HL-60/S4 treated with phorbol 12-myristate 13-acetate at 8.2 ng/mL for 4 days and 3 days (cell line): ENCODE results near the gene UBE2Q2.

Source experiments
- in situ Hi-C: fragments of 300-500 bp; cut with MboI; formaldehyde crosslinking; loops from 2 replicates; pipeline ENCODE4 v1.15.0; 2022; ENCODE audit warnings: low sequenced_read_pairs

The UBE2Q2 gene

DNA sequence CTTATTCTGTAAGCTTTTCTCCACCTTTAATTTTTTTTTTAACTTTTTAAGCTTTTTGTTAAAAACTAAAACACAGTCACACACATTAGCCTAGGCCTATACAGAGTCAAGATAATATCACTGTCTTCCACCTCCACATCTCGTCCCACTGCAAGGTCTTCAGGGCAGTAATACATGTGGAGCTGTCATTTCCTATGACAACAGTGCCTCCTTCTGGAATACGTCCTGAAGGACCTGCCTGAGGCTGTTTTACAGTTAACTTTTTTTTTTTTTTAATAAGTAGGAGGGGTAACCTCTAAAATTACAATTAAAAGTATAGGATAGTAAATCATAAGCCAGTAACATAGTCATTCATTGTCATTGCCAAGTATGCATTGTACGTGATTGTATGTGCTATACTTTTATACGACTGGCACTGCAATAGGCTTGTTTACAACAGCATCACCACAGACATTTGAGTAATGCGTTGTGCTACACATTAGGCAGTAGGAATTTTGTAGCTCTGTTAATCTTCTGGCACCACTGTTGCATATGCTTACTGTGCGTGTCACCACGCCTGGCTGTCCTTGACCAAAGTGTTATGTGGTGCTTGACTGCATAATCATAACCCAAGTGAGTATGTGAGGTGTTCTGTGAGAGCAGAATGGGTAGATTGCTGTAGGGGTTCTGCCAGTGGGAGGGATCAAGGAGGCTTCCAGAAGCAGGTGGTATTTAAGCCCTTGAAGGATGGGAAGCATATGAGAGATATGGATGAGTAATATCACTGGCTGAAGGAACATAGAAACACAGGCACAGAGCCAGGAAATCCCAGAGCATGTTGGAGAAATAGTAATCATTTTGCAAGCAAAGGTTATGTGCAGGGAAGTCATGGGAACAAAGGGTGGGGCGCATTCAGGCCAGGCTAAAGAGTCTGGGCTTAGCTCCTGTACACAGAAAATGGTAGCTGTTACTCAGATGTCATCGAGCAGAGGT, 78.8 kb downstream of the UBE2Q2 start:
- in situ Hi-C loops, result no loop called here

DNA sequence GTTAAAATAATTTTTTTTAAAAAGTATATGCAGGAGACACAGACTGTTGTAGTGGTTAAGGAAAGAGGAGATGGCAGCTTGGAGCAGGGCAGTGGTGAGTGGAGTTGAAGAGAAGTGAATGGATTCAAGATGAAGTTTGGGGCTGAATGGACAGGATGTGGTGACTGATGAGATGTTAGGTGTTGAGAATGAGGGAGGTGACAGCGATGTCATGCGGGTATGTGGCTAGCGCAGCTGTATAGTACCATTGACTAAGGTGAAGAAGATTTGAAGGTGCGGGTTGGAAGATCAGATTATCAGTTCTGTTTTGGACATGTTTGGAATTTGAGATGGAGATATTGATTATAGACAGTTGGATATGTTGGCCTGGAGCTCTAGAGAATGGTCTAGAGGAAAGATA, 80.5 kb downstream of the UBE2Q2 start:
- in situ Hi-C loops, result no loop called here

DNA sequence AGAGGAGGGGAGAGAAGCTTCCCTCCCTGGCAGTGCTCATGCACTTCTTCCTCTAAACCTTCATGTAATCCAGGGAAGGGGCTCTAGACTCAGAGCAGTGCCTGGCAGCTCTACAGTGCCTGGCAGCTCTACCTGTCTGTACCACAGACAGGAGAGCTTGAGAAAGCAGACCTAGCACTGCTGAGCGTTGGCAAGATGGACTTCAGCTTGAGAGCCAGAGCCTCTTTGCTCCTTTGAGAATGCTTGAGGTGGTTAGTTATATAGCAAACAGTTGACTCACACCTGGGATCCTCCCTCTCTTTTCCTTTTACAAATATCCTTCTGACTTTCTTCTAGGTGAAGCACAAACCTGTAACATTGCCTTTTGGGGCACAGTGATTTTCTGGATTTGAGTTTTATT, 81.3 kb downstream of the UBE2Q2 start:
- in situ Hi-C loops, result no loop called here

DNA sequence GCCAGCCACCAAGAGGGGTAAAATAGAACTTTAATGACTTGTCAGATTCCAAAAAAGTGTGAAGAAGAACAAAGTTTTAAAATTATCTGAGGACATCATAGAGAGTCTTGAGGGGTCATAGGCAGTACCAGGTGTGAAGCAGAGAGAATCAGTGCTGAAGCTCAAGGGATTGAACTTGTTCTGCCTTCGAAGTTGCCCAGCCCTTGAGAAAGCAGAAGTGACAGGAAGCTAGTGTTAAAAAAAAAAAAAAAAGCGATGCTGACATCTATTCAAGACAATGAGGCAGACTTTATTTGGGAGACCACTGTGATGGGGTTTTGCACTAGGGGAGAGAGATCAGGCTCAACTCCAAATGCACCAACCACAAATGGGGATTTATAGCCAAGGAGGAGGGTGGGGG, 82.2 kb downstream of the UBE2Q2 start:
- in situ Hi-C loops, result no loop called here

DNA sequence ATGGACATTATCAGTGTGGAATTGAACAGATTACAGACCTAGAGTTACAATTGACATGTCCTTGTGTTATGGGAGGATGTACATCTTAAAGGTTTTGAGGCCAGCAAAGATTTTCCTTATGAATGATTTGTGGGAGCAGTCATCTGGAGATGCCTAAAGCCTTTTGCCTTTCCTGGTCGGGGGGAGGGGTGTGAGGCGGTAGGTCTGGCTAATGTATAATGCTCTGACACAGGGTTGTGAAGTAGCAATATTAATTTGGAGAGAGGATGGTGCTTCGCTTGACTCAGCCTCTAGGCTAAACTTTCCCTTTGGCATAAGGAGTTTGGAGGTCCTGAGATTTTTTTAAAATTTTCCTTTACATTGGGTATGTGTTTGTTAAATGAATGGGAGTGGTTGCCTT, 83.7 kb downstream of the UBE2Q2 start:
- in situ Hi-C loops, result no loop called here

DNA sequence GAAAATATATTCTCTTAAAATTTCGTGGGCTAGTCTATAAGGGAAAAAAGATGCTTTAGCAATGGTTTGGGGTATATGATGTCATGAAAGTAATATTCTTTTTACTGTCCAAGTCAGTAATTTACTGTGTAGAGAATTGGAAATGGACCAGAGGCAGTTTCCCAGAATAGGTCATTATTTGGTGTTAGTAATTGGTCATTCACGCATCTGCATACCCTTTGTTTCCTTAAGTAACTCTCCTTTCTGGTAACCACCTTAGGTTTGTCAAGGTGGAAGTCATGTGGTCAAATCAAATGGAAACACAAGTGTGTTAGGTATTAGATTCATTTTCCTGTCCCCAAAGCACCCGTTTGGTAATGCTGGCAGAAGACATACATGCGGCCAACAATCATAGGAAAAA, 84.4 kb downstream of the UBE2Q2 start:
- in situ Hi-C loops, result no loop called here

DNA sequence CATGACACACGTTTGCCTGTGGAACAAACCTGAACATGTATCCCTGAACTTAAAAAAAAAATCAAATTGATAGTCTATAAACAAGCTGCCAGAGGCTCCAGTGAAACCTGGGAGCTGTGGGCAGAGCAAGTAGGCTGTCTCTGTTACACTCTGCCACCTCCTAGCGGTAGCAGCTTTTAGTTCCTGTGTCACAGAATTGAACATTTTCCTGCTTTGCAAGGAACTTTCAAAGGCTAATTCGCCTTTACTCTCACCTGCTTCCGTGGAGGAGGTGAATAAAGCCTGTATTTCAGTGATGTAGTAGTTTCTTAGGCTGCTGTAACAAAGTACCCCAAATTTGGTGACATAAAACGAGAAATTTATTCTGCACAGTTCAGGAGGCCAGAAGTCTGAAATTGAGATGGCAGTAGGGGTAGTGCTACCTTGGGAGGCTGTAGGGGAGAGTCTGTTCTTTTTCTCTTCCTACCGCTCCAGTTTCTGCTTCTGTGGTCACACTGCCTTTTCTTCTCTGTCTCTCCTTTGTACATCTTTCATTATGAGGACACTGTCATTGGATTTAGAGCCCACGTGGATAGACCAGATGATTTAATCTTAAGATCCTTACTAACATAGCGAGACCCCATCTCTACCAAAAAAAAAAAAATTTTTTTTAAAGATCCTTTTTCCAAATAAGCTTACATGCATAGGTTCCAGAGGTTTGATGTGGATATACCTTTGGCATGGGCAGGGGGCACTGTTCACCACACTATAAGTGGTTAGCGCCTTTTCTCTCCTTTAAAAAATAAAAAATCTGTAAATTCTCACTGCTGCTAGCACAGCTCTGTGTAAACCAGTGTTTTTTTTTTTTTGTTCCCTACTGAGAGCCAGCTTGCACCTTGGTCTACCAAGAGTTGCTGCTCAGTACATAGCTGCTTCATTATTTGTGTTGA, 85.7 kb downstream of the UBE2Q2 start:
- in situ Hi-C loops, result no loop called here

DNA sequence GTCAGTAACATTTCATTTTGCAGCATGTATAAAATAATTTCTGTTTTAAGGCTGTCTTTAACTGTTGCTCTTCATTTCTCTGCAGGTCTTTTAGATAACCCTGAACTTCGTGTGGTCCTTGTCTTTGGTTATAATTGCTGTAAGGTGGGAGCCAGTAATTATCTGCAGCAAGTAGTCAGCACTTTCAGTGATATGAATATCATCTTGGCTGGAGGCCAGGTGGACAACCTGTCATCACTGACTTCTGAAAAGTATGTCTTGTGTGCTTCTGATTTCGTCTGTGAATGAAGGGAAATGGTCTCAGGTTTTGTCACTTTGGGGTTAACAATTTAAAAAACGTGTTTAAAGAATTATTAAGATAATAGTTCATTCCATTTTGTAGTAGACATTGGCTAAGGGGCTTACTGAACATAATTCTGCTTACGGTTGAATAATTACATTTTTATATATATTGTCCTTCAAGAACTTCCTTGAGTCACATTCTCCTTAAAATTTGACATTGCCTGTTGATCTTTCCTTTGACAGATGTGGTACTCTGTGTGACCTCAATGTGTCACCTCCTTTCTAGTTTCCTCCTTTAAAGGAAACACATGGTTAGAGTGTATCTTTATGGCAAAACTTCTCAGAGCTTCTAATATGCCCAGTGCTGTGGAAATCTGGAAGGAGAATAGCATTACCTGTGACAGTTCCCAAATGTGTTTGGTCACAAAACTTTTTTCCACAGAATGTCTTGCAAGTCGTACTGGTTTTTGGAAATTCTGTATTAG, 86.7 kb downstream of the UBE2Q2 start:
- in situ Hi-C loops, result no loop called here

DNA sequence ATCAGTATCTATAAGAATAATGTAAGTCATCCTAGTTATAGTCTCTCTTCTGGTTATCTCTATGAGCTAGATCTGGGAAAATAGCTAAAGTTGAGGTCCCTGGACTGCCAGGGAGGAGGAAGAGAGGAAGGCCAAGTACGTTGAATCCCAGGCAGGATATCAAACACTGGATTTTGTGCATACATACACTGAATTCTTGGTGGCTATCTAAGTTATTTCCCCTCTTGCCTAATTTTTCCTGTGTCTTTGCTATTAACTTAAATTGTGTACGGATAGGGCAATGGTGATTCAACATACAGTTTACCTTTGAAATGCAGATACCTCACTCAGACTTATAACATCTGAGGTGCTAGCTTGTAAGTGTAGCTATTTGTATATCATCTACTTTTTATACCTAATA, 87.6 kb downstream of the UBE2Q2 start:
- in situ Hi-C loops, result no loop called here

DNA sequence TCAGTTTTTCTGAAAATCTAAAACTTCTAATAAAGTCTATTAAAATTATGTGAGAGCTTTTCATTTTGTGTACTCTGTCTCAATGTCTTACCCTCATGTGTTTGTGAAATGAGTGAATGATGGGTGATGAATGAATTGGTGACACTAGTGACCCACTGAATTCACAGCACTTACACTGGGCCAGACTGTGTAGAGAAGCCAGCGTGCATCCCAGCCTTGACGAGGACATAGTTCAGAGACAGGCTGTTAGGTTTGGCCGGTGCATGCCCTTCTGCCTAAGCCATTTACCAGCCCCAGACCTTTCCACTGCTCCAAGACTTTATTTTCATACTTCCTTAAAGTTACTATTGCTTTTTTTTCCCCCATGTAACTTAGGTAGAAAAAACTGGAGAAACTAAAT, 99.2 kb downstream of the UBE2Q2 start:
- in situ Hi-C loops, result no loop called here

DNA sequence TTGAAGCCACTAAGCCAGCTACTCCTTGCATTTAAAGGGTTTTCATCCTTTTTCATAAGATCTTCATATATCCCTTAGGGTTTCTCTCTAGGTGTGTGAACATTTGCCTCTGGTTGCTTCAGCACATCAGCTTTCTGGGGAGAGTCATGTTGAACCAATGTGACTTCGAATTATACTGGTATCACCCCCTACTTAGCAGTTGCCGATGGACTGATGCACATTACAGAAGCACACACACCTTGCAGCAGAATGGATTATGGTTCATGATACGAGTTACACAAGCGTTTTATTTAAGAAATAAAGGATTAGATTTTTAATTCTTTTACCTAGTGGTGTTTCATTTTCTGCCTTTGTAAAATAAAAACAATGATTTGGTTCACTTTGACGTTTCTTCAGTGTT, 100.0 kb downstream of the UBE2Q2 start:
- in situ Hi-C loops, result no loop called here

DNA sequence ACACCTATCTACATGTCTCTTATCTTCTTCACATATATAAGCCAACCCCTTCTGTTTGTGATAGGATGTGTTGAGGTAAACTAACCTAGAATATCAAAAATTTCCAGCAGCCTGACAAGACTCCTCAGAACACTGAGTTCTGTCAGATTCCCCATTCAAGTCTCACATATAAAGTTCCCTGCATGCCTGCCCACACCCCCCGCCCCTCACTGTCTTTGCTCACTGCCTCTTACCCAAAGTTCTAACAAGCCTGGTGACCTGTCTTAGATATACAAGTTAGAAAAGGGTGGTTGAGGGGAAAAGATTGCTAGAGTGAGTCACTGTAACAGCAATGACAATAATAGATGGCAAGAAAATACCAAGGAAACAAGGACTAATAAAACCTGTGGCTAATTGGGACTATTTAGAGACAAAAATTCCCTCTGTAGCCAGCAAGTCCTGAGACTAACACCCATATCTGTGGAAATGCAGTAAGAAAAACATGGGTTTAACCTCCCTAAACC, 100.5 kb downstream of the UBE2Q2 start:
- in situ Hi-C loops, result no loop called here

DNA sequence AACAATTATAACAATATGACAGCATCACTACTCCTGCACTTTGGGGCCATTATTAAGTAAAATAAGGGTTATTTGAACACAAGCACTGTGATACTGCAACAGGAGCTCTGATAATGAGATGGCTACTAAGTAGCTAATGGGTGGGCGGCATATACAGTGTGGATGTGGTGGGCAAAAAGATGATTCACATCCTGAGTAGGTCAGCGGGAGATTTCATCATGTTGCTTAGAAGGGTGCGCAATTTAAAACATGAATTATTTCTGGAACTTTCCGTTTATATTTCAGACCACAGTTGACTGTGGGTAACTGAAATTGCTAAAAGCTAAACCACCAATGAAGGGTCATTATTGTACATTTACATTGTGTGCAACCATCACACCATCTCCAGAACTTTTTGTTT, 102.7 kb downstream of the UBE2Q2 start:
- in situ Hi-C loops, result no loop called here

DNA sequence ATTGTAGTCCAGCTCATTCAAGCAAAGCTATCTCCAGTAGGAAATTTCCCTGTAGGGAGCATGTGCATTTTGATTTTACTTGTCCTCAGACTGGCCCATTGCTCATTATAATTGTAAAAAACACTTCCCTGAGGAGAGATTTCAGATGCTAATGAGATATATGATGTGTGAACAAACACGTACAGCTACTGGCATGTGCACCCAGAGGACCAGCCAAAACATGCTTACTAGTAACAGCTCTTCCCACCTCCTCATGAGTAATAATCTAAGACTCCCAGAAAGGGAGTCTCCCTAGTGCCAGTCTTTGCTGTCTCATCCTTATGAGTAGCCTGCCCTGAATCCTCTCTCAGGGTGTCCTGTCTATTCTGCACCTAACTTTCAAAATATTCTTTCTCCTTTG, 103.8 kb downstream of the UBE2Q2 start:
- in situ Hi-C loops, result no loop called here

DNA sequence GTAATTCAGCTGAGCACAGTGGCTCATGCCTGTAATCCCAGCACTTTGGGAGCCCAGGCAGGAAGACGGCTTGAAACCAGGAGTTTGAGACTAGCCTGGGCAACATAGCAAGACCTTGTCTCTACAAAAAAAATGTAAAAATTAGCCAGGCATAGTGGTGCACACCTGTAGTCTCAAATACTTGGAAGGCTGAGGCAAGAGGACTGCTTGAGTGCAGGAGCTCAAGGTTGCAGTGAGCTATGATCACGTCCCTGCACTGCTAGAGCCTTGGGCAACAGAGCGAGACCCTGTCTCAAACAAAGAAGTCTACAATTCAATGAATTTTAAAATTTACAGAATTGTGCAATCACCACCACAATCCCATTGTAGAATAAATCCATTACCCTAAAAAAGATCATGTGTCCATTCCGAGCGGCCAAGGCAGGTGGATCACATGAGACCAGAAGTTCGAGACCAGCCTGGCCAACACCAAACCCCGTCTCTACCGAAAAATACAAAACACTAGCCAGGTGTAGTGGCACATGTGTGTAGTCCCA, 105.6 kb downstream of the UBE2Q2 start:
- in situ Hi-C loops, result no loop called here
